NCI-H2196 treated with DMSO at 0.1 percent for 48 hours (cell line): ENCODE results near the gene IGF2R.
"Not testable (repeated sequence)": the region's sequence is repeated elsewhere in the genome, so short reads cannot be mapped to it uniquely, and the experiment has no call there.

Experiments used
- DNase-seq: peaks from one replicate; lab custom pipeline; 2025; ENCODE audit not compliant: unreplicated experiment; lab: John Stamatoyannopoulos, UW

Gene IGF2R

GRCh38 chr6:160071805-160072690 lies 103.2 kb downstream of the IGF2R start:
- DNase-seq = no peak

DNA sequence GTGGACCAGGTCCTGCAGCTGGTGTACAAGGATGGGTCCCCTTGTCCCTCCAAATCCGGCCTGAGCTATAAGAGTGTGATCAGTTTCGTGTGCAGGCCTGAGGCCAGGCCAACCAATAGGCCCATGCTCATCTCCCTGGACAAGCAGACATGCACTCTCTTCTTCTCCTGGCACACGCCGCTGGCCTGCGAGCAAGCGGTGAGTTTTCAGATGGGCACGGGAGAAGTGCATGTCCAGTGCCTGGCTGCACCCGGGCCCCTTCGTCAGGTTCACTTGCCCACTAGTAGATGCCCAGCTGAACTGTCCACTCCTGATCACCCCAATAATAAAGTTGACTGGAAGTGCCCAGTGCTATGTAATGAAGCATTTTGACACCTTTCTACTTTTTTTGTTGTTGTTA lies 104.4 kb downstream of the IGF2R start:
- no peak for DNase-seq

GRCh38 chr6:160076009-160076408 lies 107.1 kb downstream of the IGF2R start:
- no peak for DNase-seq

DNA sequence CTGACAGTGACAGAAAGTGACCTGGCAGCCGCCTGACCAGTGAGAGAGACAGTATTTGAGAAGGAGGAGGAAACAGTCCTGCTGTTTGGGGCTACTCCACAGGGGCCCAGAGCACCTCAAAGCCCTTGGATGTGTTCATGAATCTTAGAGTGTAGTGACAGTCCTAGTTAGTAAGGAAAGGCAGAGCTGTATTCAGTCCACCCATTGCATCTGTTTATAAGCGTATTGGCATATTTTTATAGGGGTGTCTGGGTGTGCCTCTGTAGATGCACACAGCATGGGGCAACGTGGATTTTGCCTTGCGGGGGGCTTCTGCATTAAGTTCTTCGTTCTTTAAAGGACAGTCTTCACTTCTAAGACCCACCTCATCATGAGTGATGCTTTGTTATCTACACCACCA lies 108.1 kb downstream of the IGF2R start:
- no peak for DNase-seq

GRCh38 chr6:160077526-160077925 lies 108.6 kb downstream of the IGF2R start:
- DNase-seq = no peak

- no peak for DNase-seq
Measured at GRCh38 chr6:160078883-160079685, 110.2 kb downstream of the IGF2R start.

DNA sequence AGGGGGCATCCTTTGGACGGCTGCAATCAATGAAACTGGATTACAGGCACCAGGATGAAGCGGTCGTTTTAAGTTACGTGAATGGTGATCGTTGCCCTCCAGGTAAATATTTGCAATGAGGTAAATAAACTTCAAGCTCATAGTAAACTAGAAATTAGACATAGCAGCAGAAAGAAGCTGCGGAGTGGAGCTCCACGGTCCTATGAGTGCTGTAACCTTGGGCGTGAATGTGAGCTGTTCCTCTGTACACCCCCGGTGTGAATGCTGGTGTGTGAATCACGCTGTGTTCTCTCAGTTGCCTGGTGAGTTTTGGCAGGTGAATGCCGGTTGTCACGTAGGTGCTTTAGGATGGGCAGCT lies 110.8 kb downstream of the IGF2R start:
- no peak for DNase-seq

- DNase-seq = no peak
Measured at GRCh38 chr6:160080097-160080496, 111.2 kb downstream of the IGF2R start.

GRCh38 chr6:160081398-160081797 lies 112.5 kb downstream of the IGF2R start:
- DNase-seq = no peak

GRCh38 chr6:160082627-160083026 lies 113.7 kb downstream of the IGF2R start:
- no peak for DNase-seq

DNA sequence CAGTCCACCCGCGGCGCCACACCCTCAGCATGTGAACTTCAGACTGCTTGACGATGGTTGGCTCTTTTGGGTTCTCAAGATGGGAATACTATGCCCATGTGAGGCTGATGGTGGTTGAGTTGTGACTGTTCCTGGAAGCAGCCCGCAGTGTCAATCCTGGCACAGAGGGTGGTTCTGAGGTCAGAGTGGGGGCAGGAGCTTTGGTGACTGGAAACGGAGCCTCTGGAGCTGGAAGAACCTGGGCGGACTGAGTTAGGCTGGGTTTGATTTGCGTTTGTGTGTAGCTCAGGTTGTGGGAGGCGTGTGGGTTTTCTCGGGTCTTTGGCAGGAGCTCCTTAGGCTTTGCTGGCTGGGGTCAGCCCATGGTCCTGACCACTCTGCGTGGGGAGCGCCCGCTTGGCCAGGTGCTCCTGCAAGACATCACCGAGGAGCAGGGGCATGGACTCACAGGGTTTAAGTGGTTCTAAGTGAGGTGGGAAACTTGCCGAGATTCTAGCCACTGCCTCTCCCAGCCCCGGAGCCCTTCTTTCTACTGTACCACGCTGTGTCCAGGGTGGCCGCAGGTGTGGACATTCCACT lies 115.4 kb downstream of the IGF2R start:
- no peak for DNase-seq

DNA sequence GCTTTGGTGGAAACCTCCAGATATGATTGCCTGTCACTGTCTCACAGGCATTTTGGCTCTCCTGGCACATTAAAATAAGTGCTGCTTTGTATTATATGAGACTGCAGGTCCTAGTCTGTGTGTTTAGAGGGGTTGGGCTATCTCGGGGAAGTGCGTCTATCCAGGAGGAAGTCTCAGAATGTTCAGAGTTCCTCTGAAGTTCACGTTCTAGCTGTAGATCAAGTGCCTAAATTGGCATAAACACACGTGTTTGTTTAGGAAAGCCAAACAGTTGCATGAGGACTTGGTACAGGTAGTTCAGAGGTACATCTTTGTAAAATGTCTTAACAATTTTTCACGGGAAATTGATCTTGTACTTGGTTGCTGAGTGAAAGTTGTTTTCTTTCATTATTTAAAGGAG lies 116.3 kb downstream of the IGF2R start:
- DNase-seq = no peak

DNA sequence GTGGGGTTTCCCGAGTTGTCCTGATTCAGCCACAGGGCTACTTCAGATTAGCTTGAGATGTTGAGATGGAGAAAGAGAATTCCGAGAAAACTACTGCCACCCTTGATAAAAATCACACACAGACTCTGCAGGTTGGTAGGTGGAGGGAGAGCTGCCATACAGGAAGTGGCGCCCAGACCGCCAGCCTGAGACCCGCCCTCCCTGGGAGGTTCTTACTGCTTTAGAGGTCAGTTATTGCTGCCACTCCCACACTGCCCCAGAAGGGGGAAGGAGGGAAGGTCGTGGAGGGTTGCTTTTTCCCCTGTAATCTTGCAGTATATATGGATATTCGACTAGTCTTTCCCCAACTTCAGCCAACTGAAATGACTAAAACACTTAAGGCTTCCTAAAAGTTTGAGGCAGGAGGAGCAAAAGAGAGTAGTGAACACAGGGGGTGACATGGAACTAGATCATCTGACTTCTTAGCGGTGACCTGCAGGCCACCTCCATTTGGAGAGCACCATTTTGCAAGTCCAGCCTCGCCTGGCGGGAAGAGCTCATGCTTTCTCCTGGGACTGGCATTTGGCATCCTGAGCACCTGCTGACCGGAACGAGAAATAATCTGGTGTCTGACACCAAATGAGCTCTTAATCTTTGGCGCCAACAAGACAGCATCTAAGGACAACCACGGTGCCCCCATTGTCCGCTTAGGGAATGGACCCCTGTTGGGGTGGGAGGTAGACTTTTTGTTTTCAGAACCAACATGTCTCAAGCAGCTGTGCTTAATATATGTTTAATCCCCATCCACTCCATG lies 117.0 kb downstream of the IGF2R start:
- DNase-seq = no peak

- DNase-seq = no peak
Measured at GRCh38 chr6:160086754-160087153, 117.9 kb downstream of the IGF2R start.

DNA sequence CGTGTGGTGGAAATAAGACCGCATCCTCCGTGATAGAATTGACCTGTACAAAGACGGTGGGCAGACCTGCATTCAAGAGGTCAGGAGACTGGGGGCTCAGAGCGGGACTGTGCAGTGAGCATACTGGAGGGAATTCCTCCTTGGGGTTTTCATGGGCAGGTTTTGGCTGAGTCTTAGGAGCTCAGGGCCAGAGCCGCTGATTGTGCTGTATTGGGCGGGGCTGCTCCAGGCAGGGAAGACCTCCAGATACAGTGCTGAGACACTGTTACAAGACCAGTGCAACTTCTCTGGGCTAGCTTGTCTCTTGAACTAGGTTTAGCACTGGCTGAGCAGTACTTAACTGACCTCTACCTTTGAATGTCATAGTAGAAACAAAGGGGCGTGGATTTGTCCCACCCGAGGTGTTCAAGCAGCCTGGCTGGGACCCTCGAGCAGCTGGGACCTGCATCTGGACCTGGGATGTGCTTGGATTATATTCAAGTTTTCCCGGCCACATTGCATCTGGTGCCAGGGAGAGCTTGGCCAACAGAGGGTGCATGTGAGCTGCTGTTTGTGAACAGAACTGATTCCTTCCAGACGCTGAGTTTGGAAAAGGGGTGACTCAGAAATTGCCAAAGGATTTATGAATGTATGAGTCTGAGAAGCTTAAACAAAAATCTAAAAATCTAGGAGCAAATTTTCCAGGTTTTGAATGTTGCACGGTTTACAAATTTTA lies 119.3 kb downstream of the IGF2R start:
- no peak for DNase-seq

- DNase-seq = no peak
Measured at GRCh38 chr6:160088784-160089533, 120.1 kb downstream of the IGF2R start.

- DNase-seq = no peak
Measured at GRCh38 chr6:160089534-160089897, 120.6 kb downstream of the IGF2R start.

DNA sequence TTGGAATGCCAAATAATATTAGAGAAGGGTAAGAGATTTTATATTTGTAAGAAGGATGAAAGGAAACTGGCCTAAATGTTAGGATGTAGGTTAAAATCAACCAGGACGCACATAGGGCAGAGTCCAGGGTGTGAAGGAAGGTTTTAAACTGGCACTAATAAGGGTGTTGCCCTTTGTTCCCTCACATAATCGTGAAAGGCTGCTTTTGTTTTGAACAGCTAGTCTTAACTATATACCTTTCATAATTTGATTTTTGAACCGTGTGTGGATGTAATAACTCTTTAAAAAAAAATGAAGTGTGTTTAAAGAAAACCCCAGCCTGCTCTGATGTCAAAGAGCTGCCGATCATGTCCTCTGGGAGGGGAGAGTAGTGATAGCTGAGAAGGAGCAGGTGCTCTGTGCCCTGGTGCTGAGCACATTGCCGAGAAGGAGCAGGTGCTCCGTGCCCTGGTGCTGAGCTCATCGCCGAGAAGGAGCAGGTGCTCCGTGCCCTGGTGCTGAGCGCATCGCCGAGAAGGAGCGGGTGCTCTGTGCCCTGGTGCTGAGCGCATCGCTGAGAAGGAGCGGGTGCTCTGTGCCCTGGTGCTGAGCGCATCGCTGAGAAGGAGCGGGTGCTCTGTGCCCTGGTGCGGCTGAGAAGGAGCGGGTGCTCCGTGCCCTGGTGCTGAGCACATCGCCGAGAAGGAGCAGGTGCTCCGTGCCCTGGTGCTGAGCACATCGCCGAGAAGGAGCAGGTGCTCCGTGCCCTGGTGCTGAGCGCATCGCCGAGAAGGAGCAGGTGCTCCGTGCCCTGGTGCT lies 121.8 kb downstream of the IGF2R start:
- not testable (repeated sequence) for DNase-seq

- DNase-seq = not testable (repeated sequence)
Measured at GRCh38 chr6:160092176-160092575, 123.3 kb downstream of the IGF2R start.
